NB4 (cell line): ENCODE data around the gene PCBP4.

Experiments
- MYC ChIP-seq: IDR thresholded peaks from 2 replicates; pipeline ENCODE4 v1.6.1; 2011; ENCODE audit warnings: low read depth, low read length
- POLR2A ChIP-seq: IDR thresholded peaks from 2 replicates; pipeline ENCODE4 v1.6.1; 2011; ENCODE audit warnings: mild to moderate bottlenecking; ENCODE audit not compliant: insufficient read length; ENCODE audit errors: extremely low read depth
- TF ChIP-seq, protein P1 (sequence below): IDR thresholded peaks from one replicate; pipeline ENCODE4 v1.5.1; 2012; ENCODE audit warnings: low read depth, low read length
- TF ChIP-seq, protein P2 (sequence below): IDR thresholded peaks from 2 replicates; pipeline ENCODE4 v1.6.1; 2011; ENCODE audit warnings: low read depth, low read length

DNA sequence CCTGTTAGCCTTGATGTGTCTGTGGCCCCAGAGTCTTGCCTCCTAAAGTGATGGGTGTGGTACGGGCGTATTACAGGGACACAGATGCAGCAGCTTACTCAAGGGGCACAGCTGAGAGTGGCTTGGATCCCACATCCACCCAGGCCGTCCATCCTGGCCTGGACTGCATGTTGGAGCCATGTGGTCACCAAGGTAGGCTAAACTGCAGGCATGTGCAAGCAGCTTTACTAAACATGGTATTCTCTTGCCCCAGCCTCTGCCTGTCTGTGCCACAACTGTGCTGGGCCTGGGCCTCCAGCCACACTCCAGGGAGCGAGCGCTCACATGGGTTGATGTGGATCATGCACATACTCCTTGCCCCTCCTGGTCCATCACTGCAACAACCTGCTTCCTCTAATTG is 18.1 kb downstream of the PCBP4 start:
- TF ChIP-seq, protein P1, sequence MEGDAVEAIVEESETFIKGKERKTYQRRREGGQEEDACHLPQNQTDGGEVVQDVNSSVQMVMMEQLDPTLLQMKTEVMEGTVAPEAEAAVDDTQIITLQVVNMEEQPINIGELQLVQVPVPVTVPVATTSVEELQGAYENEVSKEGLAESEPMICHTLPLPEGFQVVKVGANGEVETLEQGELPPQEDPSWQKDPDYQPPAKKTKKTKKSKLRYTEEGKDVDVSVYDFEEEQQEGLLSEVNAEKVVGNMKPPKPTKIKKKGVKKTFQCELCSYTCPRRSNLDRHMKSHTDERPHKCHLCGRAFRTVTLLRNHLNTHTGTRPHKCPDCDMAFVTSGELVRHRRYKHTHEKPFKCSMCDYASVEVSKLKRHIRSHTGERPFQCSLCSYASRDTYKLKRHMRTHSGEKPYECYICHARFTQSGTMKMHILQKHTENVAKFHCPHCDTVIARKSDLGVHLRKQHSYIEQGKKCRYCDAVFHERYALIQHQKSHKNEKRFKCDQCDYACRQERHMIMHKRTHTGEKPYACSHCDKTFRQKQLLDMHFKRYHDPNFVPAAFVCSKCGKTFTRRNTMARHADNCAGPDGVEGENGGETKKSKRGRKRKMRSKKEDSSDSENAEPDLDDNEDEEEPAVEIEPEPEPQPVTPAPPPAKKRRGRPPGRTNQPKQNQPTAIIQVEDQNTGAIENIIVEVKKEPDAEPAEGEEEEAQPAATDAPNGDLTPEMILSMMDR, result no peak
- TF ChIP-seq POLR2A, result no peak
- TF ChIP-seq, protein P2, sequence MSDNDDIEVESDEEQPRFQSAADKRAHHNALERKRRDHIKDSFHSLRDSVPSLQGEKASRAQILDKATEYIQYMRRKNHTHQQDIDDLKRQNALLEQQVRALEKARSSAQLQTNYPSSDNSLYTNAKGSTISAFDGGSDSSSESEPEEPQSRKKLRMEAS, result no peak
- no peak for TF ChIP-seq MYC
